ENCODE data around the gene RHOU.

The RHOU gene

DNA sequence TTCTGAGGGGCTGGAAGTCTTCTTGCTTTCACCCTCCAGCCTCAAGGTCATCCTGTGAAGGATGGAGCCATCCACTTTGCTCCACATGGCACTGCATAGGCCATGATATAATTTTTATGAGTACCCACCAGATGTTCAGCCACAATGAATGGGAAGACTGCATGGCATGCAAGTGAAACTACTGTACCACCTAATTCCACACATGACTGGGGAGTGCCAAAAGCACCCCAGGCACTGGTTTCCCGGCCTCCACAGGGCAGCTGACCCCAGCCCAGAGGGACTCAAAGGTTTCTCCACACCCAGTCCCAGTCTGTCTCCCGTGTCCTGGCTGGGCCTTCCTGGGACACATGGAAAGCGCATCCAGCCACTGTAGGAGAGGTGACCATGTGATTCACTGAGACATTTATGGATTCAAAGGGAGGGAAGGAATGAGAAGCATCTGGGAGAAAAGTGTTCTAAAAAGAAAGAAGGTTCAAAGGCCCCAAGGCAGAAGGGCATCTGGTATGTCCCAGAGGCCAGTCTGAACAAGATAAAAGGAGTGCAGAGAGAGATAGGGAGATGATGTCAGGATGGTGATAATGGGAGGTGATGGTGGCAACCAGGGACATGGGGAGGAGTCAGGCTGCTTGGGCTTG, 12.1 kb downstream of the RHOU start:
- Histone ChIP-seq H3K27ac (ENCODE audit: low read depth, low read length) (no peak overlapping the region), H3K27me3 (ENCODE audit: low read length) (no peaks in the 10 kb centered on the region), H3K4me2 (ENCODE audit: low read depth, low read length, poor library complexity, severe bottlenecking) (no peak overlapping the region), H2AFZ (ENCODE audit: low read depth, low read length, severe bottlenecking) (no peak overlapping the region), H3K9me2 (replicated peaks; ENCODE audit: insufficient read depth, low read length) (no peaks in the 10 kb centered on the region), H3K36me3 (ENCODE audit: low read length) (no peaks in the 10 kb centered on the region), H3K79me2 (ENCODE audit: insufficient read depth, low read length) (no peaks in the 10 kb centered on the region), H3F3A (ENCODE audit: insufficient read depth) (no peaks in the 10 kb centered on the region), H3K4me3 (ENCODE audit: insufficient read depth, low read length, poor library complexity, severe bottlenecking) (no peak overlapping the region), H3K9ac (ENCODE audit: low read length) (no peak overlapping the region), H3K9me3 (ENCODE audit: insufficient read depth, low read length) (no peaks in the 10 kb centered on the region), H4K20me1 (ENCODE audit: low read depth, low read length) (no peaks in the 10 kb centered on the region)
- no peak for TF ChIP-seq EZH2phosphoT487 (conservative IDR thresholded peaks at IDR 0.05; ENCODE audit: low read length)
- TF ChIP-seq, protein P1, sequence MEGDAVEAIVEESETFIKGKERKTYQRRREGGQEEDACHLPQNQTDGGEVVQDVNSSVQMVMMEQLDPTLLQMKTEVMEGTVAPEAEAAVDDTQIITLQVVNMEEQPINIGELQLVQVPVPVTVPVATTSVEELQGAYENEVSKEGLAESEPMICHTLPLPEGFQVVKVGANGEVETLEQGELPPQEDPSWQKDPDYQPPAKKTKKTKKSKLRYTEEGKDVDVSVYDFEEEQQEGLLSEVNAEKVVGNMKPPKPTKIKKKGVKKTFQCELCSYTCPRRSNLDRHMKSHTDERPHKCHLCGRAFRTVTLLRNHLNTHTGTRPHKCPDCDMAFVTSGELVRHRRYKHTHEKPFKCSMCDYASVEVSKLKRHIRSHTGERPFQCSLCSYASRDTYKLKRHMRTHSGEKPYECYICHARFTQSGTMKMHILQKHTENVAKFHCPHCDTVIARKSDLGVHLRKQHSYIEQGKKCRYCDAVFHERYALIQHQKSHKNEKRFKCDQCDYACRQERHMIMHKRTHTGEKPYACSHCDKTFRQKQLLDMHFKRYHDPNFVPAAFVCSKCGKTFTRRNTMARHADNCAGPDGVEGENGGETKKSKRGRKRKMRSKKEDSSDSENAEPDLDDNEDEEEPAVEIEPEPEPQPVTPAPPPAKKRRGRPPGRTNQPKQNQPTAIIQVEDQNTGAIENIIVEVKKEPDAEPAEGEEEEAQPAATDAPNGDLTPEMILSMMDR (IDR thresholded peaks at IDR 0.05; ENCODE audit: insufficient read depth, low read length, poor library complexity, severe bottlenecking): no peak

DNA sequence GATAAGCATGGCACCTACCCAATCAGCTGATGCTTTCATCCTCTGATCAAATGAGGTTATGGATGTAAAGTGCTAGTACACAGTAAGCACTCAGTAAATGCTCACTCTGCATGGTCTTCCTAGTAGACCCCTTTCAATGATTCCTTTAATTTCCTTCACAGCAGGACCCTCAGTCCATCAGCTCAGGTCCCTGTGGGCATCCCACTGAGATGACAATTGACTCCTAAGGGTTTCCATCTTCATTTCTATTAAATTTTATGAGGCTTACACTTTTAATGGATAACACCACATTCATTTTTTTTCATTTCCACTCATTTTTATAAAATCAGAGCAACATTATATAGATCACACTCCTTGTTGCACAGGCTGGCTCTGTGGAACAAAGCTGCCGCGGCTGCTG, 12.8 kb downstream of the RHOU start:
- no peaks in the 10 kb centered on the region for H3K27me3 ChIP-seq (ENCODE audit: low read length)
- no peaks in the 10 kb centered on the region for H3F3A ChIP-seq (ENCODE audit: insufficient read depth)
- H3K4me2 ChIP-seq (ENCODE audit: low read depth, low read length, poor library complexity, severe bottlenecking): no peak overlapping the region
- H4K20me1 ChIP-seq (ENCODE audit: low read depth, low read length): no peaks in the 10 kb centered on the region
- H3K27ac ChIP-seq (ENCODE audit: low read depth, low read length): no peak overlapping the region
- H3K36me3 ChIP-seq (ENCODE audit: low read length): no peaks in the 10 kb centered on the region
- H3K79me2 ChIP-seq (ENCODE audit: insufficient read depth, low read length): no peaks in the 10 kb centered on the region
- H3K9me2 ChIP-seq (replicated peaks; ENCODE audit: insufficient read depth, low read length): no peaks in the 10 kb centered on the region
- no peak overlapping the region for H2AFZ ChIP-seq (ENCODE audit: low read depth, low read length, severe bottlenecking)
- H3K9me3 ChIP-seq (ENCODE audit: insufficient read depth, low read length): no peaks in the 10 kb centered on the region
- no peak overlapping the region for H3K9ac ChIP-seq (ENCODE audit: low read length)
- H3K4me3 ChIP-seq (ENCODE audit: insufficient read depth, low read length, poor library complexity, severe bottlenecking): no peak overlapping the region
- no peak for TF ChIP-seq EZH2phosphoT487 (conservative IDR thresholded peaks at IDR 0.05; ENCODE audit: low read length)
- TF ChIP-seq, protein P1 (IDR thresholded peaks at IDR 0.05; ENCODE audit: insufficient read depth, low read length, poor library complexity, severe bottlenecking): no peak

DNA sequence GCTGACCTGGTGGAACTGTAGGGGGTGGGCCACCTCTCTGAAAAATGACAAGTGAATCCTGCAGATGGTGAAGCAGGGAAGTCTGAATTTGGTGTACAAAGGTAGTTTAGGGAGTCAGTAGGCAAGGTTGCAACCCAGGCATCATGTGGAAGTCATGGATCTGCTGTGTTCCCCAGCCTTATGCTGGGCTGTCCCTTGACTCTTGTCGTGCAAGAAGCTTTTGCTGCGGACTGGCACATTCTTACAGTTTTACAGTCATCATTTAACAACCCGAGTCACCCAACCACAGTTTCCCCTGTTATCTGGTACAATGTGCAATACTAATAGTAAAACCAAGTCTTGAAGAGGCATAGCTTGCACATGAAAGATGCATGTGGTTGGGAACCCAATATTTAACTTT, 13.2 kb downstream of the RHOU start:
- no peaks in the 10 kb centered on the region for H3K79me2 ChIP-seq (ENCODE audit: insufficient read depth, low read length)
- H3K4me2 ChIP-seq (ENCODE audit: low read depth, low read length, poor library complexity, severe bottlenecking): no peak overlapping the region
- H4K20me1 ChIP-seq (ENCODE audit: low read depth, low read length): no peaks in the 10 kb centered on the region
- H3K36me3 ChIP-seq (ENCODE audit: low read length): no peaks in the 10 kb centered on the region
- H3K27me3 ChIP-seq (ENCODE audit: low read length): no peaks in the 10 kb centered on the region
- no peak overlapping the region for H3K4me3 ChIP-seq (ENCODE audit: insufficient read depth, low read length, poor library complexity, severe bottlenecking)
- no peaks in the 10 kb centered on the region for H3K9me2 ChIP-seq (replicated peaks; ENCODE audit: insufficient read depth, low read length)
- H3K9ac ChIP-seq (ENCODE audit: low read length): no peak overlapping the region
- no peaks in the 10 kb centered on the region for H3F3A ChIP-seq (ENCODE audit: insufficient read depth)
- TF ChIP-seq, protein P1 (IDR thresholded peaks at IDR 0.05; ENCODE audit: insufficient read depth, low read length, poor library complexity, severe bottlenecking): no peak
- no peak for TF ChIP-seq EZH2phosphoT487 (conservative IDR thresholded peaks at IDR 0.05; ENCODE audit: low read length)
- no peak overlapping the region for H2AFZ ChIP-seq (ENCODE audit: low read depth, low read length, severe bottlenecking)
- no peak overlapping the region for H3K27ac ChIP-seq (ENCODE audit: low read depth, low read length)
- H3K9me3 ChIP-seq (ENCODE audit: insufficient read depth, low read length): no peaks in the 10 kb centered on the region

Measured in SU-DHL-6 (cell line).